ENCODE data around the gene DOK6. TPM values are rescaled to one million over a fixed set of nuclear protein-coding genes. Genes with fewer than 3 reads are reported as not detected.

The DOK6 gene
- total RNA-seq, 1 donor from 2014 or later: not detected

- Mint-ChIP-seq H3K4me1 (peaks cover 11% of the 10 kb centered on the region), H3K27ac (no peak overlapping the region), H3K4me3 (no peak overlapping the region), H3K36me3 (ENCODE audit: low read depth) (peaks cover 8% of the 10 kb centered on the region), H3K9me3 (peaks cover 17% of the 10 kb centered on the region), H3K27me3 (no peaks in the 10 kb centered on the region)
- no peak for DNase-seq
- intact Hi-C loops (cut with micrococcal nuclease): no loop called here
Measured at GRCh38 chr18:69754108-69754507, 353.4 kb downstream of the DOK6 start.

- Mint-ChIP-seq H3K4me1 (peaks cover 11% of the 10 kb centered on the region), H3K4me3 (no peak overlapping the region), H3K27me3 (no peaks in the 10 kb centered on the region), H3K27ac (no peak overlapping the region), H3K9me3 (peaks cover 15% of the 10 kb centered on the region), H3K36me3 (ENCODE audit: low read depth) (peaks cover 8% of the 10 kb centered on the region)
- no peak for DNase-seq
- intact Hi-C loops (cut with micrococcal nuclease): no loop called here
Measured at GRCh38 chr18:69755041-69755440, 354.4 kb downstream of the DOK6 start.

- peaks cover 11% of the 10 kb centered on the region for H3K4me1 Mint-ChIP-seq
- peaks cover 5% of the 10 kb centered on the region for H3K36me3 Mint-ChIP-seq (ENCODE audit: low read depth)
- DNase-seq: peak; percentile 72
- peaks cover 11% of the 10 kb centered on the region for H3K9me3 Mint-ChIP-seq
- H3K27me3 Mint-ChIP-seq: no peaks in the 10 kb centered on the region
- peak overlapping the region; percentile 1 for H3K4me3 Mint-ChIP-seq
- peak overlapping the region; percentile 34 for H3K27ac Mint-ChIP-seq
- intact Hi-C loops (cut with micrococcal nuclease): no loop called here
Measured at GRCh38 chr18:69755856-69756496, 355.3 kb downstream of the DOK6 start.

- no peak for DNase-seq
- H3K27me3 Mint-ChIP-seq: no peaks in the 10 kb centered on the region
- H3K36me3 Mint-ChIP-seq (ENCODE audit: low read depth): peaks cover 4% of the 10 kb centered on the region
- no peak overlapping the region for H3K4me3 Mint-ChIP-seq
- peaks cover 11% of the 10 kb centered on the region for H3K4me1 Mint-ChIP-seq
- intact Hi-C loops (cut with micrococcal nuclease): no loop called here
- no peak overlapping the region for H3K27ac Mint-ChIP-seq
- H3K9me3 Mint-ChIP-seq: peaks cover 11% of the 10 kb centered on the region
Measured at GRCh38 chr18:69757733-69758132, 357.0 kb downstream of the DOK6 start.

GRCh38 chr18:69758458-69758857, 357.8 kb downstream of the DOK6 start:
- H3K4me1 Mint-ChIP-seq: peaks cover 11% of the 10 kb centered on the region
- H3K27me3 Mint-ChIP-seq: no peaks in the 10 kb centered on the region
- H3K36me3 Mint-ChIP-seq (ENCODE audit: low read depth): peaks cover 4% of the 10 kb centered on the region
- H3K4me3 Mint-ChIP-seq: no peak overlapping the region
- no peak for DNase-seq
- peaks cover 11% of the 10 kb centered on the region for H3K9me3 Mint-ChIP-seq
- intact Hi-C loops (cut with micrococcal nuclease): no loop called here
- no peak overlapping the region for H3K27ac Mint-ChIP-seq

- Mint-ChIP-seq H3K4me3 (no peak overlapping the region), H3K36me3 (ENCODE audit: low read depth) (peaks cover 4% of the 10 kb centered on the region), H3K9me3 (peaks cover 11% of the 10 kb centered on the region), H3K4me1 (peaks cover 11% of the 10 kb centered on the region), H3K27ac (no peak overlapping the region), H3K27me3 (no peaks in the 10 kb centered on the region)
- intact Hi-C loops (cut with micrococcal nuclease): no loop called here
- DNase-seq: no peak
Measured at GRCh38 chr18:69759046-69759445, 358.4 kb downstream of the DOK6 start.

GRCh38 chr18:69763002-69763401, 362.3 kb downstream of the DOK6 start:
- H3K4me3 Mint-ChIP-seq: no peak overlapping the region
- intact Hi-C loops (cut with micrococcal nuclease): no loop called here
- H3K9me3 Mint-ChIP-seq: no peaks in the 10 kb centered on the region
- no peaks in the 10 kb centered on the region for H3K27me3 Mint-ChIP-seq
- no peaks in the 10 kb centered on the region for H3K36me3 Mint-ChIP-seq (ENCODE audit: low read depth)
- H3K27ac Mint-ChIP-seq: no peak overlapping the region
- H3K4me1 Mint-ChIP-seq: peaks cover 4% of the 10 kb centered on the region
- DNase-seq: no peak

- no peaks in the 10 kb centered on the region for H3K9me3 Mint-ChIP-seq
- intact Hi-C loops (cut with micrococcal nuclease): no loop called here
- DNase-seq: no peak
- no peaks in the 10 kb centered on the region for H3K27me3 Mint-ChIP-seq
- H3K27ac Mint-ChIP-seq: no peak overlapping the region
- H3K4me1 Mint-ChIP-seq: no peaks in the 10 kb centered on the region
- no peaks in the 10 kb centered on the region for H3K36me3 Mint-ChIP-seq (ENCODE audit: low read depth)
- H3K4me3 Mint-ChIP-seq: no peak overlapping the region
Measured at GRCh38 chr18:69763821-69764220, 363.1 kb downstream of the DOK6 start.

- no peak for DNase-seq
- peaks cover 7% of the 10 kb centered on the region for H3K4me1 Mint-ChIP-seq
- H3K4me3 Mint-ChIP-seq: no peak overlapping the region
- H3K27me3 Mint-ChIP-seq: no peaks in the 10 kb centered on the region
- peaks cover 4% of the 10 kb centered on the region for H3K36me3 Mint-ChIP-seq (ENCODE audit: low read depth)
- peaks cover 16% of the 10 kb centered on the region for H3K9me3 Mint-ChIP-seq
- no peak overlapping the region for H3K27ac Mint-ChIP-seq
- intact Hi-C loops (cut with micrococcal nuclease): no loop called here
Measured at GRCh38 chr18:69770238-69770637, 369.6 kb downstream of the DOK6 start.

GRCh38 chr18:69774831-69775230, 374.1 kb downstream of the DOK6 start:
- intact Hi-C loops (cut with micrococcal nuclease): no loop called here
- Mint-ChIP-seq H3K27ac (no peak overlapping the region), H3K9me3 (peaks cover 16% of the 10 kb centered on the region), H3K27me3 (no peaks in the 10 kb centered on the region), H3K4me3 (no peak overlapping the region), H3K36me3 (ENCODE audit: low read depth) (peaks cover 4% of the 10 kb centered on the region), H3K4me1 (peaks cover 7% of the 10 kb centered on the region)
- no peak for DNase-seq

GRCh38 chr18:69777248-69777647, 376.6 kb downstream of the DOK6 start:
- no peaks in the 10 kb centered on the region for H3K27me3 Mint-ChIP-seq
- H3K36me3 Mint-ChIP-seq (ENCODE audit: low read depth): peaks cover 4% of the 10 kb centered on the region
- DNase-seq: no peak
- no peak overlapping the region for H3K27ac Mint-ChIP-seq
- H3K4me1 Mint-ChIP-seq: peaks cover 7% of the 10 kb centered on the region
- no peak overlapping the region for H3K4me3 Mint-ChIP-seq
- intact Hi-C loops (cut with micrococcal nuclease): no loop called here
- H3K9me3 Mint-ChIP-seq: peaks cover 16% of the 10 kb centered on the region

- H3K4me3 Mint-ChIP-seq: no peak overlapping the region
- peaks cover 1% of the 10 kb centered on the region for H3K36me3 Mint-ChIP-seq (ENCODE audit: low read depth)
- H3K4me1 Mint-ChIP-seq: peaks cover 7% of the 10 kb centered on the region
- H3K27me3 Mint-ChIP-seq: no peaks in the 10 kb centered on the region
- no peak for DNase-seq
- intact Hi-C loops (cut with micrococcal nuclease): no loop called here
- H3K9me3 Mint-ChIP-seq: peaks cover 10% of the 10 kb centered on the region
- no peak overlapping the region for H3K27ac Mint-ChIP-seq
Measured at GRCh38 chr18:69778680-69779079, 378.0 kb downstream of the DOK6 start.

GRCh38 chr18:69780851-69781250, 380.2 kb downstream of the DOK6 start:
- no peak overlapping the region for H3K4me3 Mint-ChIP-seq
- H3K4me1 Mint-ChIP-seq: no peaks in the 10 kb centered on the region
- intact Hi-C loops (cut with micrococcal nuclease): no loop called here
- no peaks in the 10 kb centered on the region for H3K9me3 Mint-ChIP-seq
- no peak for DNase-seq
- no peaks in the 10 kb centered on the region for H3K27me3 Mint-ChIP-seq
- peaks cover 1% of the 10 kb centered on the region for H3K36me3 Mint-ChIP-seq (ENCODE audit: low read depth)
- no peak overlapping the region for H3K27ac Mint-ChIP-seq

GRCh38 chr18:69784815-69785214, 384.1 kb downstream of the DOK6 start:
- Mint-ChIP-seq H3K36me3 (ENCODE audit: low read depth) (peaks cover 1% of the 10 kb centered on the region), H3K9me3 (no peaks in the 10 kb centered on the region), H3K27me3 (no peaks in the 10 kb centered on the region), H3K27ac (no peak overlapping the region), H3K4me3 (no peak overlapping the region), H3K4me1 (peaks cover 2% of the 10 kb centered on the region)
- intact Hi-C loops (cut with micrococcal nuclease): no loop called here
- no peak for DNase-seq

- H3K27me3 Mint-ChIP-seq: no peaks in the 10 kb centered on the region
- no peak for DNase-seq
- H3K27ac Mint-ChIP-seq: no peak overlapping the region
- H3K4me3 Mint-ChIP-seq: no peak overlapping the region
- H3K9me3 Mint-ChIP-seq: no peaks in the 10 kb centered on the region
- H3K4me1 Mint-ChIP-seq: peaks cover 2% of the 10 kb centered on the region
- intact Hi-C loops (cut with micrococcal nuclease): no loop called here
- H3K36me3 Mint-ChIP-seq (ENCODE audit: low read depth): peaks cover 1% of the 10 kb centered on the region
Measured at GRCh38 chr18:69785466-69785865, 384.8 kb downstream of the DOK6 start.

Data from activated CD4-positive, alpha-beta T cell treated with anti-CD3 and anti-CD28 coated beads, Interleukin-2, amount 10 ng/mL, durations not matched to agents 24 days and 14 days (primary cell).